ENCODE data around the gene AGFG2.

Gene AGFG2

GRCh38 chr7:100611983-100612729, 73.2 kb downstream of the AGFG2 start, which contains the start of gene MOSPD3:
MOSPD3 (plus strand) TSS chr7:100612540; CDS start chr7:100612792, 252 bp downstream.
- DNase-seq (ENCODE audit: low read depth in 2 of 2): peak; percentile 99

GRCh38 chr7:100612730-100613390, 73.9 kb downstream of the AGFG2 start:
- no peak for DNase-seq (ENCODE audit: low read depth in 2 of 2)

- DNase-seq (ENCODE audit: low read depth in 2 of 2): no peak
Observed at GRCh38 chr7:100613412-100614175, 74.6 kb downstream of the AGFG2 start.

GRCh38 chr7:100614308-100614861, 75.4 kb downstream of the AGFG2 start:
- DNase-seq (ENCODE audit: low read depth in 2 of 2): no peak
